ENCODE data around the gene GLYATL2.

GLYATL2 gene

GRCh38 chr11:58832056-58832645 is 12.4 kb downstream of the GLYATL2 start:
- no peak overlapping the region for H3K4me3 ChIP-seq (ENCODE audit: low read length)
- DNase-seq (ENCODE audit: low read depth): no peak
- TF ChIP-seq CTCF (conservative IDR thresholded peaks at IDR 0.05; ENCODE audit: low read length): no peak

- no peak overlapping the region for H3K4me3 ChIP-seq (ENCODE audit: low read length)
- no peak for TF ChIP-seq CTCF (conservative IDR thresholded peaks at IDR 0.05; ENCODE audit: low read length)
- DNase-seq (ENCODE audit: low read depth): no peak
Observed at GRCh38 chr11:58830673-58831301, 13.7 kb downstream of the GLYATL2 start.

GRCh38 chr11:58829786-58830185 is 14.7 kb downstream of the GLYATL2 start:
- TF ChIP-seq CTCF (conservative IDR thresholded peaks at IDR 0.05; ENCODE audit: low read length): no peak
- peak; percentile 67 for DNase-seq (ENCODE audit: low read depth)
- H3K4me3 ChIP-seq (ENCODE audit: low read length): no peak overlapping the region

- DNase-seq (ENCODE audit: low read depth): no peak
- no peak for TF ChIP-seq CTCF (conservative IDR thresholded peaks at IDR 0.05; ENCODE audit: low read length)
- H3K4me3 ChIP-seq (ENCODE audit: low read length): no peak overlapping the region
Observed at GRCh38 chr11:58813693-58814092, 30.8 kb downstream of the GLYATL2 start.

- DNase-seq (ENCODE audit: low read depth): no peak
- TF ChIP-seq CTCF (conservative IDR thresholded peaks at IDR 0.05; ENCODE audit: low read length): no peak
- H3K4me3 ChIP-seq (ENCODE audit: low read length): no peak overlapping the region
Observed at GRCh38 chr11:58811499-58811898, 33.0 kb downstream of the GLYATL2 start.

GRCh38 chr11:58807343-58807742 is 37.2 kb downstream of the GLYATL2 start:
- no peak for DNase-seq (ENCODE audit: low read depth)
- no peak for TF ChIP-seq CTCF (conservative IDR thresholded peaks at IDR 0.05; ENCODE audit: low read length)
- no peak overlapping the region for H3K4me3 ChIP-seq (ENCODE audit: low read length)

- no peak overlapping the region for H3K4me3 ChIP-seq (ENCODE audit: low read length)
- peak; percentile 42 for DNase-seq (ENCODE audit: low read depth)
- TF ChIP-seq CTCF (conservative IDR thresholded peaks at IDR 0.05; ENCODE audit: low read length): no peak
Observed at GRCh38 chr11:58805065-58805464, 39.4 kb downstream of the GLYATL2 start.

Measured in AG10803 (cell line).